Metanephros (tissue), 2 donors: ENCODE data around the gene NVL. TPM values are rescaled to one million over a fixed set of nuclear protein-coding genes. Genes with fewer than 3 reads are reported as not detected.

ENCODE experiments used
- small RNA-seq: library from RNA; depleted of rRNA; stranded (forward); fragments of <200 nt; gene quantifications from one replicate; pipeline ENCODE3, GENCODE V24; 2014; ENCODE audit warnings: low replicate concordance
- total RNA-seq: library from RNA; depleted of rRNA; stranded (reverse); fragments of >200 nt; gene quantifications from one replicate; pipeline ENCODE4 v1.2.3, GENCODE V29; 2014

Gene NVL
- total RNA-seq: 33.4 TPM

GRCh38 chr1:224329842-224330753, at the start of gene NVL:
NVL (minus strand) TSS chr1:224330172; CDS start chr1:224330127, 45 bp downstream.

DNA sequence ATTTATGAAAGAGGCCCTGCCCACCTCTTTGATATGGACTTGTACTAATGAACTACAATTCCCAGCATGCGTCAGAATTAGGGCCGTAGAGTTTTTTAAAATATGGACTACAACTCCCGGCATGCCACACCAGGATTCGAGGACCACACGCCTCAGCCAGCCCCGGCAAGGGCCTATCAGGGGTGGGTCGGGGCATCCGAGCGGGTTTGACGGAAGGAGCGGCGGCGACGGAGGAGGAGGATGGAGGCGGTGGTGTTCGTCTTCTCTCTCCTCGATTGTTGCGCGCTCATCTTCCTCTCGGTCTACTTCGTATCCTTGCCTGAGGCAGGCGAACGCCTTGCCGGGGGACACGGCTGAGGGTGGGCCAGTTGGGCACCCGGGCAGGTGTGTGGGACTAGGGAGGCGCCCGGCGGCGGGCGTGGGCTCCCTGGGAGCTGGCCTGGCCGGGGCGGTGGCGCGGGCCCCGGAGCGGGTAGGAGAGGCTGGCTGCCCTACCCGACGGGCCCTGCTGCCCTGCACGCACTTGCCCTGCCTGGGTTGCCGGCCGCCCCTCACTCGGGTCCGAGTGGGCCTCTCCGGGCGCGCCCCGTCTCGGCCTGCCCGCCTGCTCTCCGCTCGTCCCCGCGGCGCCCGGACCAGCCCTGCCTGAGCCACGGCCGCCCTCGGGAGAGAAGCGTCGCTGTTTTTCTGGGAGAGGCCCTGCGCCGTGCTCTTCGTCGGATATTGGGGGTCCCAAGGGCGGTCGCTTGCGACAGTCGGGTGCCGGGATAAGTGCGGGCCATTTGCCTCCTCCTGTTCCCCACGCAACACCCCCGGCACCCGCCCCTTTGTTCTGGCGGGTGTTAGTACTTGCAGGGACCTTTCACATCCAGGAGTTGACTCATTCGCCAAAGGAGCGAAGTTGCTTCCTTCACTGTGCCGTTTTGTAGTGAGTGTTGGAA, 27.0 kb upstream of the NVL start, which contains the start of gene CNIH4:
Gene CNIH4 (plus strand): TSS at position 195 of the 941 bp plus-strand sequence. CDS start 46 bp downstream, at position 241.

DNA sequence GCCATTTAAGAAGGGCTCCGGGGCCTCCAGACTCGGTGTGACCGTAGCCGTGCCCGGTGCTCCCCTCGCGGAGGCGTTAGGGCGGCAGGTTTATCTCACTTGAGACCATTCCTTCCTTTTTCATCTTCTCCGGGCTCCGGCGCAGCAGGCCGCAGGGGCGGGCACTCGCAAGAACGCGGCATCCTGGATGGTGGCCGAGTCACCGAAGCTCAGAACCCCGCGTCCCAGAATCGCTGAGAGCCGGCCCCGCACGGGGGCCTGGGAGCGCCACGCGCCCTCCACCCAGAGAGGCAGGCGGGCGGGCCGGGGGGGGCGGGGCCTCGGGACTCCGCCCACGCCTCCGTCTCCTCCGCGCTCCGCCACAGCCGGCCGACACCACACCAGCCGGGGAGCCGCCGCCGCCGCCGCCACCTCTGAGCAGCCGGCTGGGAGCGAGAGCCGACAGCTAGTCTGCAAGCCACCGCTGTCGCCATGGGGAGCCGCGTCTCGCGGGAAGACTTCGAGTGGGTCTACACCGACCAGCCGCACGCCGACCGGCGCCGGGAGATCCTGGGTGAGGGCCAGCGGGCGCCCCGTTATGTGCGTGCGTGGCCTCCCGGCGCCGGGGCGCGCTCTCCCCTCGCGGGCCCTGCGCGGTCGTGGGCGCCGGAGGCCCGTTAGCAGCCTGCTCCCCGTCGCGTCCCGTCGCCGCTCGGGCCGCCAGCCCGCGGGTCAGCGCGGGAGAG, 146.9 kb downstream of the NVL start, which contains the start of gene DEGS1:
Gene DEGS1 (plus strand): TSS at position 375 of the 725 bp plus-strand sequence. CDS start 97 bp downstream, at position 472.

Small RNAs within 50 kb of the gene (small RNA-seq; reads per million reads assigned to genes)
- gene MIR320B2: not detected
- gene RF00139: not detected
- not detected for gene RNU6-1008P

Other genes starting within 250 kb of the NVL start
- 42.7 TPM for gene FBXO28, start 216.1 kb downstream of the NVL start, total RNA-seq
- 39.5 TPM for gene DEGS1, start 146.9 kb downstream of the NVL start, total RNA-seq
- 34.6 TPM for gene CNIH4, start 26.7 kb upstream of the NVL start, total RNA-seq
- 80.7 TPM for gene WDR26, start 104.6 kb upstream of the NVL start, total RNA-seq